CD4-positive, alpha-beta T cell treated with Interleukin-6 for 4 hours (primary cell): ENCODE results near the gene CPOX.

Experiments
- DNase-seq: peaks from one replicate; pipeline ENCODE4 v3.0.0-alpha.2; 2020; ENCODE audit warnings: mixed read lengths

CPOX gene

GRCh38 chr3:98532709-98533571 is 60.5 kb downstream of the CPOX start:
- no peak for DNase-seq

GRCh38 chr3:98532275-98532637 is 61.2 kb downstream of the CPOX start:
- DNase-seq: no peak

- no peak for DNase-seq
Measured at GRCh38 chr3:98531622-98532274, 61.7 kb downstream of the CPOX start, which contains the start of gene GPR15. GPR15 (plus strand) TSS chr3:98531978; CDS start chr3:98532034, 56 bp downstream.

GRCh38 chr3:98530676-98531075 is 62.7 kb downstream of the CPOX start:
- no peak for DNase-seq

- no peak for DNase-seq
Measured at GRCh38 chr3:98529856-98530459, 63.5 kb downstream of the CPOX start.
